Ectodermal cell (in vitro differentiated cells): ENCODE results near the gene AGRP.
A peak's percentile ranks its signal among the peaks of the same experiment; 100 is the strongest.
"Not testable (repeated sequence)": the region's sequence is repeated elsewhere in the genome, so short reads cannot be mapped to it uniquely, and the experiment has no call there.

Experiments used
- H3K27ac ChIP-seq: 2 replicates; pipeline ENCODE4 v1.7.0; 2013; ENCODE audit warnings: mild to moderate bottlenecking, low read depth, low read length; ENCODE audit not compliant: insufficient read depth, poor library complexity, severe bottlenecking
- H3K27me3 ChIP-seq: 2 replicates; pipeline ENCODE4 v1.7.0; 2013; ENCODE audit warnings: mild to moderate bottlenecking, low read length; ENCODE audit not compliant: insufficient read depth, control insufficient read depth, poor library complexity, severe bottlenecking
- H3K36me3 ChIP-seq: one replicate; pipeline ENCODE4 v1.7.0; 2013; ENCODE audit warnings: low read length; ENCODE audit not compliant: control insufficient read depth, insufficient read depth
- H3K4me1 ChIP-seq: one replicate; pipeline ENCODE4 v1.7.0; 2013; ENCODE audit warnings: low read length; ENCODE audit not compliant: control insufficient read depth, insufficient read depth
- H3K4me3 ChIP-seq: 2 replicates; pipeline ENCODE4 v1.7.0; 2013; ENCODE audit warnings: low read depth, low read length, control low read depth; ENCODE audit not compliant: insufficient read depth
- H3K9me3 ChIP-seq: 2 replicates; pipeline ENCODE4 v1.7.0; 2013; ENCODE audit warnings: mild to moderate bottlenecking, low read length, moderate library complexity; ENCODE audit not compliant: control insufficient read depth
- WGBS, 2 experiments: methylation state at CpG; one replicate each; pipeline ENCODE4 v1.1.7; 2013; ENCODE audit warnings: missing lambda C conversion rate in 2 of 2; 5-methylcytosine and 5-hydroxymethylcytosine counted together

Gene AGRP

GRCh38 chr16:67521095-67521804, 37.9 kb upstream of the AGRP start:
- peak overlapping the region; percentile 40 for H3K4me3 ChIP-seq

GRCh38 chr16:67519242-67519641, 35.9 kb upstream of the AGRP start:
- WGBS, 2 experiments = 83 to 87% methylated on average over 4 of the region's 4 CpGs
- Histone ChIP-seq H3K27me3 (peaks cover 13% of the 10 kb centered on the region), H3K36me3 (no peaks in the 10 kb centered on the region), H3K9me3 (no peaks in the 10 kb centered on the region), H3K27ac (no peak overlapping the region), H3K4me3 (no peak overlapping the region), H3K4me1 (no peaks in the 10 kb centered on the region)

More at GRCh38 chr16:67521095-67521804, 37.9 kb upstream of the AGRP start:
- 2 to 3% methylated on average over 25 of the region's 25 CpGs for WGBS, 2 experiments
- Histone ChIP-seq H3K4me1 (no peaks in the 10 kb centered on the region), H3K9me3 (no peaks in the 10 kb centered on the region), H3K27me3 (peaks cover 31% of the 10 kb centered on the region), H3K27ac (peak overlapping the region; percentile 93), H3K36me3 (no peaks in the 10 kb centered on the region)

- H3K27ac ChIP-seq = no peak overlapping the region
- WGBS, 2 experiments = 93 to 94% methylated on average over 8 of the region's 8 CpGs
- peaks cover 8% of the 10 kb centered on the region for H3K27me3 ChIP-seq
- no peaks in the 10 kb centered on the region for H3K36me3 ChIP-seq
- no peaks in the 10 kb centered on the region for H3K9me3 ChIP-seq
- H3K4me1 ChIP-seq = no peaks in the 10 kb centered on the region
- no peak overlapping the region for H3K4me3 ChIP-seq
These were observed 35.3 kb upstream of the AGRP start for GRCh38 chr16:67518676-67519075.

- 82 to 85% methylated on average over 10 of the region's 11 CpGs for WGBS, 2 experiments
- no peak overlapping the region for H3K4me3 ChIP-seq
These were observed 34.5 kb upstream of the AGRP start for GRCh38 chr16:67517661-67518423.

GRCh38 chr16:67517155-67517445, 33.8 kb upstream of the AGRP start:
- no peak overlapping the region for H3K4me3 ChIP-seq
- H3K27me3 ChIP-seq = no peaks in the 10 kb centered on the region
- 85 to 93% methylated on average over 3 of the region's 3 CpGs for WGBS, 2 experiments
- no peaks in the 10 kb centered on the region for H3K9me3 ChIP-seq
- H3K27ac ChIP-seq = no peak overlapping the region
- H3K4me1 ChIP-seq = no peaks in the 10 kb centered on the region
- no peaks in the 10 kb centered on the region for H3K36me3 ChIP-seq

More at GRCh38 chr16:67517661-67518423, 34.5 kb upstream of the AGRP start:
- Histone ChIP-seq H3K36me3 (no peaks in the 10 kb centered on the region), H3K9me3 (no peaks in the 10 kb centered on the region), H3K27me3 (peaks cover 5% of the 10 kb centered on the region), H3K27ac (no peak overlapping the region), H3K4me1 (no peaks in the 10 kb centered on the region)

- Histone ChIP-seq H3K36me3 (no peaks in the 10 kb centered on the region), H3K27me3 (no peaks in the 10 kb centered on the region), H3K27ac (no peak overlapping the region), H3K4me3 (no peak overlapping the region), H3K9me3 (no peaks in the 10 kb centered on the region), H3K4me1 (no peaks in the 10 kb centered on the region)
- WGBS, 2 experiments = 92 to 93% methylated on average over 11 to 12 of the region's 12 CpGs
These were observed 33.2 kb upstream of the AGRP start for GRCh38 chr16:67516296-67517154.

GRCh38 chr16:67514382-67514828, 31.1 kb upstream of the AGRP start:
- Histone ChIP-seq H3K36me3 (no peaks in the 10 kb centered on the region), H3K4me3 (no peak overlapping the region), H3K27me3 (no peaks in the 10 kb centered on the region), H3K27ac (no peak overlapping the region), H3K9me3 (no peaks in the 10 kb centered on the region), H3K4me1 (no peaks in the 10 kb centered on the region)
- 22 to 26% methylated on average over 8 of the region's 8 CpGs for WGBS, 2 experiments

- WGBS, 2 experiments = 89 to 94% methylated on average over 1 of the region's 1 CpG
- not testable (repeated sequence) for H3K27me3 ChIP-seq, H3K4me1 ChIP-seq, H3K36me3 ChIP-seq, H3K9me3 ChIP-seq, H3K4me3 ChIP-seq, H3K27ac ChIP-seq
These were observed 30.5 kb upstream of the AGRP start for GRCh38 chr16:67513892-67514291.

- no peaks in the 10 kb centered on the region for H3K36me3 ChIP-seq
- WGBS, 2 experiments = 92 to 93% methylated on average over 4 of the region's 4 CpGs
- no peaks in the 10 kb centered on the region for H3K9me3 ChIP-seq
- H3K27ac ChIP-seq = no peak overlapping the region
- H3K4me3 ChIP-seq = no peak overlapping the region
- no peaks in the 10 kb centered on the region for H3K4me1 ChIP-seq
- H3K27me3 ChIP-seq = no peaks in the 10 kb centered on the region
These were observed 25.7 kb upstream of the AGRP start for GRCh38 chr16:67509016-67509415.

- no peaks in the 10 kb centered on the region for H3K27me3 ChIP-seq
- H3K27ac ChIP-seq = no peak overlapping the region
- no peak overlapping the region for H3K4me3 ChIP-seq
- no peaks in the 10 kb centered on the region for H3K4me1 ChIP-seq
- H3K9me3 ChIP-seq = no peaks in the 10 kb centered on the region
- WGBS, 2 experiments = 28 to 31% methylated on average over 8 of the region's 8 CpGs
- no peaks in the 10 kb centered on the region for H3K36me3 ChIP-seq
These were observed 23.1 kb upstream of the AGRP start for GRCh38 chr16:67506468-67506867.
